ENCODE data around the gene NFIX. TPM values are rescaled to one million over a fixed set of nuclear protein-coding genes. Genes with fewer than 3 reads are reported as not detected.

The NFIX gene
- total and polyA plus RNA-seq, 2 of the 13 experiments (the other 11 are each of a cell fraction or from before 2014, with no cell fraction given), result 3.4 to 5.4 TPM

- peak; percentile 65; the same call in 1 of the 2 replicates for TF ChIP-seq ZNF256 (CRISPR knock-in tag; conservative IDR thresholded peaks at IDR 0.05)
- peak; percentile 82 for TF ChIP-seq CBX1 (IDR thresholded peaks at IDR 0.05; ENCODE audit: low read depth)
- TF ChIP-seq FOXC1 (CRISPR knock-in tag; IDR thresholded peaks at IDR 0.05; ENCODE audit: borderline replicate concordance), result peak; percentile 55; the same call in 1 of the 2 replicates
- peak; percentile 31; the same call in 1 of the 2 replicates for TF ChIP-seq ZNF563 (CRISPR knock-in tag; IDR thresholded peaks at IDR 0.05)
- TF ChIP-seq NFE2L1 (CRISPR knock-in tag; IDR thresholded peaks at IDR 0.05; ENCODE audit: borderline replicate concordance), result peak; percentile 75; the same call in 1 of the 2 replicates
- TF ChIP-seq CREB3 (CRISPR knock-in tag; IDR thresholded peaks at IDR 0.05), result peak; percentile 75; the same call in 1 of the 2 replicates
- TF ChIP-seq ZNF275 (CRISPR knock-in tag; IDR thresholded peaks at IDR 0.05; ENCODE audit: borderline replicate concordance), result peak; percentile 67; the same call in 1 of the 2 replicates
- TF ChIP-seq HMG20A (CRISPR knock-in tag; IDR thresholded peaks at IDR 0.05; ENCODE audit: borderline replicate concordance), result peak; percentile 9; the same call in 1 of the 2 replicates
- TF ChIP-seq YY1 (IDR thresholded peaks at IDR 0.05; ENCODE audit: insufficient read depth, insufficient replicate concordance, low read depth, low read length), result peak; percentile 98
- TF ChIP-seq SALL1 (CRISPR knock-in tag; IDR thresholded peaks at IDR 0.05), result peak; percentile 88
- TF ChIP-seq THRA (CRISPR knock-in tag; IDR thresholded peaks at IDR 0.05; ENCODE audit: borderline replicate concordance), result no peak; the same call in 1 of the 2 replicates
- peak; percentile 84 for TF ChIP-seq MIXL1 (CRISPR knock-in tag; IDR thresholded peaks at IDR 0.05)
- TF ChIP-seq KLF9 (CRISPR knock-in tag; IDR thresholded peaks at IDR 0.05; ENCODE audit: low read depth), result peak; percentile 22; the same call in 1 of the 2 replicates
- TF ChIP-seq NR0B2 (CRISPR knock-in tag; IDR thresholded peaks at IDR 0.05), result peak; percentile 55; the same call in 1 of the 2 replicates
- no peak for TF ChIP-seq EP300 (IDR thresholded peaks at IDR 0.05; ENCODE audit: low read depth in 2 of 2, low read length in 2 of 2)
- 0 out of 2 replicates have a peak, but pooled peaks have one; percentile 28 for TF ChIP-seq EP300 (CRISPR knock-in tag; IDR thresholded peaks at IDR 0.05; ENCODE audit: borderline replicate concordance)
- peak; percentile 96 for TF ChIP-seq YEATS4 (CRISPR knock-in tag; IDR thresholded peaks at IDR 0.05; ENCODE audit: borderline replicate concordance)
- TF ChIP-seq ZNF253 (CRISPR knock-in tag; IDR thresholded peaks at IDR 0.05; ENCODE audit: borderline replicate concordance), result no peak
- peak; percentile 77 for TF ChIP-seq ZNF883 (CRISPR knock-in tag; IDR thresholded peaks at IDR 0.05; ENCODE audit: not compliant biosample characterization)
- TF ChIP-seq ETV6 (CRISPR knock-in tag; conservative IDR thresholded peaks at IDR 0.05), result peak; percentile 63; the same call in 1 of the 2 replicates
- TF ChIP-seq ZNF251 (CRISPR knock-in tag; IDR thresholded peaks at IDR 0.05), result no peak
- TF ChIP-seq ZNF296 (CRISPR knock-in tag; conservative IDR thresholded peaks at IDR 0.05), result no peak; the same call in 1 of the 2 replicates
Measured at GRCh38 chr19:12945479-12946091, 49.7 kb upstream of the NFIX start, which contains the start of gene RAD23A (continued).
